ENCODE data around the gene PAX5.

The PAX5 gene

GRCh38 chr9:36985769-36986467 lies 48.1 kb downstream of the PAX5 start:
- no peak for DNase-seq

- no peak for DNase-seq
These were observed 48.9 kb downstream of the PAX5 start for GRCh38 chr9:36985061-36985768.

- no peak for DNase-seq
These were observed 53.7 kb downstream of the PAX5 start for GRCh38 chr9:36980148-36980974.

- DNase-seq: no peak
These were observed 57.6 kb downstream of the PAX5 start for GRCh38 chr9:36976371-36977030.

- no peak for DNase-seq
These were observed 59.3 kb downstream of the PAX5 start for GRCh38 chr9:36974731-36975130.

GRCh38 chr9:36971935-36972488 lies 62.1 kb downstream of the PAX5 start:
- no peak for DNase-seq

GRCh38 chr9:36970007-36970888 lies 63.8 kb downstream of the PAX5 start:
- no peak for DNase-seq

- no peak for DNase-seq
These were observed 64.8 kb downstream of the PAX5 start for GRCh38 chr9:36969216-36969771.

GRCh38 chr9:36968574-36969215 lies 65.4 kb downstream of the PAX5 start:
- no peak for DNase-seq

GRCh38 chr9:36967997-36968396 lies 66.1 kb downstream of the PAX5 start:
- no peak for DNase-seq

GRCh38 chr9:36966371-36967097 lies 67.5 kb downstream of the PAX5 start:
- DNase-seq: no peak

- no peak for DNase-seq
These were observed 69.3 kb downstream of the PAX5 start for GRCh38 chr9:36964791-36965190.

- no peak for DNase-seq
These were observed 70.7 kb downstream of the PAX5 start for GRCh38 chr9:36963346-36963745.

- no peak for DNase-seq
These were observed 71.4 kb downstream of the PAX5 start for GRCh38 chr9:36962691-36963090.

- no peak for DNase-seq
These were observed 72.3 kb downstream of the PAX5 start for GRCh38 chr9:36961561-36962325.

- no peak for DNase-seq
These were observed 73.0 kb downstream of the PAX5 start for GRCh38 chr9:36961051-36961450.

GRCh38 chr9:36960575-36960955 lies 73.5 kb downstream of the PAX5 start:
- no peak for DNase-seq

GRCh38 chr9:36959681-36960574 lies 74.1 kb downstream of the PAX5 start:
- DNase-seq: no peak

Data from cortex of kidney (tissue), 1 donor.